ENCODE data around the gene PAH. TPM values are rescaled to one million over a fixed set of nuclear protein-coding genes. Genes with fewer than 3 reads are reported as not detected.

The PAH gene
- total RNA-seq, 1 experiment from 2014 or later: 5.7 TPM

- CTCF ChIA-PET: interaction anchor here (0.6 kb wide), 1 partner anchor 368 kb away, joined by 3 read pairs; no protein-coding TSS in a partner anchor
- Mint-ChIP-seq H3K27ac (no peak overlapping the region), H3K9me3 (no peaks in the 10 kb centered on the region), H3K27me3 (ENCODE audit: low read depth) (no peaks in the 10 kb centered on the region), H3K4me3 (no peak overlapping the region), H3K4me1 (peaks cover 3% of the 10 kb centered on the region; the same call in 1 of the 2 replicates), H3K36me3 (no peaks in the 10 kb centered on the region)
- TF ChIP-seq ZNF263 (CRISPR knock-in tag; IDR thresholded peaks at IDR 0.05; ENCODE audit: low read depth) (no peak), ERG (CRISPR knock-in tag; IDR thresholded peaks at IDR 0.05) (no peak), PRDM15 (CRISPR knock-in tag; IDR thresholded peaks at IDR 0.05) (no peak), ATF3 (CRISPR knock-in tag; conservative IDR thresholded peaks at IDR 0.05) (no peak), JUN (CRISPR knock-in tag; IDR thresholded peaks at IDR 0.05) (no peak), SMAD4 (CRISPR knock-in tag; IDR thresholded peaks at IDR 0.05) (no peak), NFE2L1 (CRISPR knock-in tag; IDR thresholded peaks at IDR 0.05) (no peak), TP53 (CRISPR knock-in tag; IDR thresholded peaks at IDR 0.05) (no peak)
- no peak for ATAC-seq
- no peak for DNase-seq (ENCODE audit: low spot score)
- POLR2A ChIA-PET: no interaction called here
Observed at GRCh38 chr12:102910137-102910536, 6.9 kb downstream of the PAH start.

GRCh38 chr12:102907918-102908317, 9.1 kb downstream of the PAH start:
- TF ChIP-seq E2F1 (CRISPR knock-in tag; IDR thresholded peaks at IDR 0.05) (no peak), CDX4 (CRISPR knock-in tag; IDR thresholded peaks at IDR 0.05; ENCODE audit: borderline replicate concordance) (no peak), ZBTB43 (CRISPR knock-in tag; IDR thresholded peaks at IDR 0.05) (no peak), FOXP4 (CRISPR knock-in tag; IDR thresholded peaks at IDR 0.05) (no peak)
- H3K27ac Mint-ChIP-seq: no peak overlapping the region
- no peaks in the 10 kb centered on the region for H3K36me3 Mint-ChIP-seq
- ATAC-seq: no peak
- H3K4me3 Mint-ChIP-seq: no peak overlapping the region
- DNase-seq (ENCODE audit: low spot score): no peak
- no peaks in the 10 kb centered on the region for H3K9me3 Mint-ChIP-seq
- ChIA-PET CTCF (no interaction called here), POLR2A (no interaction called here)
- H3K4me1 Mint-ChIP-seq: no peaks in the 10 kb centered on the region
- no peaks in the 10 kb centered on the region for H3K27me3 Mint-ChIP-seq (ENCODE audit: low read depth)
